Fibroblast of pulmonary artery (primary cell): ENCODE data around the gene TBC1D21.

Experiments
- DNase-seq: peaks from one replicate; pipeline ENCODE4 v3.0.0-alpha.2; 2010; ENCODE audit warnings: low read depth
- H3K4me3 ChIP-seq: replicated peaks from 2 replicates; pipeline ENCODE4 v1.5.1; 2011; ENCODE audit warnings: low read depth, mild to moderate bottlenecking, control low read depth, low read length, moderate library complexity
- CTCF ChIP-seq: IDR thresholded peaks from 2 replicates; pipeline ENCODE4 v1.5.1; 2011; ENCODE audit warnings: mild to moderate bottlenecking, control low read depth, low read length, inconsistent platforms; ENCODE audit errors: missing control alignments

TBC1D21 gene

GRCh38 chr15:73928971-73929627 is 55.7 kb downstream of the TBC1D21 start:
- TF ChIP-seq CTCF, result no peak
- DNase-seq, result no peak
- H3K4me3 ChIP-seq, result peak overlapping the region; percentile 69

- H3K4me3 ChIP-seq, result no peak overlapping the region
- peak; percentile 85 for DNase-seq
- TF ChIP-seq CTCF, result no peak
Measured at GRCh38 chr15:73930371-73930770, 57.0 kb downstream of the TBC1D21 start.

GRCh38 chr15:73930790-73931281 is 57.5 kb downstream of the TBC1D21 start:
- no peak overlapping the region for H3K4me3 ChIP-seq
- TF ChIP-seq CTCF, result no peak
- peak; percentile 77 for DNase-seq

- H3K4me3 ChIP-seq, result no peak overlapping the region
- DNase-seq, result no peak
- no peak for TF ChIP-seq CTCF
Measured at GRCh38 chr15:73931441-73931840, 58.1 kb downstream of the TBC1D21 start.

GRCh38 chr15:73932381-73933191 is 59.2 kb downstream of the TBC1D21 start:
- no peak for DNase-seq
- TF ChIP-seq CTCF, result no peak
- H3K4me3 ChIP-seq, result no peak overlapping the region

GRCh38 chr15:73934281-73934680 is 60.9 kb downstream of the TBC1D21 start:
- TF ChIP-seq CTCF, result no peak
- no peak overlapping the region for H3K4me3 ChIP-seq
- no peak for DNase-seq
